Mononuclear cell (primary cell): ENCODE results near the gene PAX6. TPM values are rescaled to one million over a fixed set of nuclear protein-coding genes. Genes with fewer than 3 reads are reported as not detected.

ENCODE experiments used
- H3K27me3 ChIP-seq: 2 replicates; pipeline ENCODE4 v1.6.0; 2011; ENCODE audit warnings: low read length, control low read depth; ENCODE audit not compliant: insufficient read depth
- H3K4me1 ChIP-seq: 2 replicates; pipeline ENCODE4 v1.5.1; 2011; ENCODE audit warnings: mild to moderate bottlenecking, low read length, control low read depth; ENCODE audit not compliant: insufficient read depth
- H3K4me3 ChIP-seq: 2 replicates; pipeline ENCODE4 v1.5.1; 2011; ENCODE audit warnings: mild to moderate bottlenecking, low read length, moderate library complexity
- H3K9me3 ChIP-seq: 2 replicates; pipeline ENCODE4 v1.5.1; 2011; ENCODE audit warnings: low read depth, mild to moderate bottlenecking, control low read depth, low read length
- total RNA-seq: library from RNA; depleted of rRNA; stranded (reverse); fragments of >200 nt; gene quantifications from one replicate; pipeline ENCODE4 v1.2.3, GENCODE V29; 2012

Gene PAX6
- total RNA-seq, 1 donor = 0.21 TPM

DNA sequence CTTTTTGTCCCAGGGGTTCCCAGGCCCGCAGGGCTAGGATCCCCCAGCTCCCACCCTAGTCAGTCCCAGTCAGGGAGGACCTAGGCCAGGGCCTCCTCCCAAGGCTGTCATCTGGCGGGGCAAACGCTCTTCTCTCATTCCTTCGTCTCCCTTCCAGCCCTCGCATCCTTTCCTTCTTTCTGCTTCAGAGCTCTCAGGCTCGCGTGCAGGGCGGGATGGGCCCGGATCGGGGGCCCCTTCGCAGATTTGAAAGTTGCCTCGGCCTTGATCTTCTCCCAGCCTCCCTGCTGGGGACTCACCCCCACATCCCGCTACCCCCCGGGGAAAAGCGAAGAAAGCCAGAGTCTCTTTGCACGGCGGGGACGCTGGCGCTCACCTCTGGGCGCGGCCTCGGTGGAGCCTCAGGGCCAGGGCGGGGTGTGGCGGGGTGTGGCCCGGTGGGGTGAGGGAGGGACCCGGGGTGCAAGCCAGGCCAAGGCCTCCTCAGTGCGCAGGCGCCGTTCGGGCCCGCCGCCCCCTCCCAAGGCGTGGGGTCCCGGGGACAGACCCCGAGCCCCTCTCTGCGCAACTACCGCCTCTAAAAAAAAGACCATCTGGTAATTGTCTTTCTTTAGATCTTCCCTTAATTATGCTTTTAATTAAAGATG lies 14.8 kb upstream of the PAX6 start:
- no peak overlapping the region for H3K4me3 ChIP-seq
- no peaks in the 10 kb centered on the region for H3K9me3 ChIP-seq
- peaks cover 99% of the 10 kb centered on the region for H3K27me3 ChIP-seq
- peaks cover 3% of the 10 kb centered on the region for H3K4me1 ChIP-seq

DNA sequence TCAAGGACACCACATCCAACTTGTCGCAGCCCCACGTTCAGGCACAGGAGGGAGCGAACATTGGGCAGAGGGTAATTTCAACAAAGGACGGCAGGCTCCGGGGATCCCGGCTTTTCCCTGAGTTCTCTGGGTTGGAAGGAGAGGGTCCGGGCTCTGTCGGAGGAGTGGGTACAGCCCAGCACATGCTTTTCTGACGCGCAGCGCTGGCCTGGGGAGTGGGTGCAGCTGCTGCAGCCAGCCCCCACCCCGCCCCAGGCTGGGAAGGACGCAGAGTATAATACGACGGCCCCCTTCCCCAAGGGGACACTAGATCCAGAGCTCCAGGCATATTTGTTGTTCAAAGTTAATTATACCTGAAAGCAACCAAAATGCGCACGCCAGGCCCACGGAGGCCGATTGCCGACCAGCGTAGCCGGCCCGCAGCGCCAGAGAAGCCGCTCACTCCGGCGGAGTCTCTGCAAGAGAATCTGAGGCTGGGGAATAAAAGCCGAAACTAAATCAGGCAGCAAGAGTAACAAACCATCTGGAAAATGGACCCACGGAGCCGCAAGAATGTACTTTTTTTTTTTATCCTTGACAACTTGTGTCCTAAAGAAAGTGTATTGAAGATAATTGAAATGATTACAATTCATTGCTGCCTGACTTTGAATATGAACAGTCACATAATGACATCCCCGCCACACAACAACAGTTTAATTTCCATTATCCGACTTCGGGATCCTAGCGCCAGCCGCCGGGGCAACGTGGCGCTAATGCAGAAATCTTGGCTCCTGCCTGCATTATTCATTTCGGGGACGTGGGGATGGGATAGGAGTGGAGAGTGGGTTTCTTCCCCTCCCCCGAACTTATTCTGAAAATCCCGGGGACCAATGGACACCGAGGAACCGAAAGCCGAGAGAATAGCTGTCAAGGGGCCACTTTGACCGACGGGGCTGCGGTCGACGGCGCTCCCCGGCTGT lies 14.0 kb upstream of the PAX6 start:
- H3K9me3 ChIP-seq = no peaks in the 10 kb centered on the region
- no peak overlapping the region for H3K4me3 ChIP-seq
- peaks cover 3% of the 10 kb centered on the region for H3K4me1 ChIP-seq
- peaks cover 99% of the 10 kb centered on the region for H3K27me3 ChIP-seq

DNA sequence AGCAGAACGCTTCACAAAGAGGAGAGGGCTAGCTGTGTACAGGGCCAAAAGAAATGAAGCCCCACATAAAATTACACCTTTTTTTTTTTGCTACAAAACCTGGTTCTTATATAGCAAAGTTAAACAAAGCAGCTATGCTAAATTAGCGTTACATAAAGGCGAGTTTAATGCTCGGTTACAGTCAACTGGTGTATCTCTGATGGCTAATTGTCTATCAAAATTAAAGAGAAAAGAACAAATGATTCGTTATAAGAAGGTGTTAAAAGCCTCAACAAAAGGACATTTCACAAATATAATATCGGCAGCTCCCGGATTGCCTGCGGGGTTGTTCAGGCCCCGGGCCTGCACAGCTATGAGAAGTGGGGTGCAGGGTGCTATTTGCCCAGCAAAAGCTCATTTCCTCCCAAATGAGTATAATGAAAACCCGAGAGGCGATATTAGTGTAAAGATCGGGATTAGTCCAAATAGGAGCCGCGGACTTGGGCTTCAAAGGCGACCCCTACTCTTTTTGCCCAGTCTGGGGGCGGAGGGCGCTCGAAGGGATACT lies 13.3 kb upstream of the PAX6 start:
- H3K27me3 ChIP-seq = peaks cover 99% of the 10 kb centered on the region
- no peaks in the 10 kb centered on the region for H3K9me3 ChIP-seq
- peaks cover 3% of the 10 kb centered on the region for H3K4me1 ChIP-seq
- H3K4me3 ChIP-seq = no peak overlapping the region

- peaks cover 3% of the 10 kb centered on the region for H3K4me1 ChIP-seq
- H3K27me3 ChIP-seq = peaks cover 98% of the 10 kb centered on the region
These were observed 12.7 kb upstream of the PAX6 start for GRCh38 chr11:31823644-31824331.

DNA sequence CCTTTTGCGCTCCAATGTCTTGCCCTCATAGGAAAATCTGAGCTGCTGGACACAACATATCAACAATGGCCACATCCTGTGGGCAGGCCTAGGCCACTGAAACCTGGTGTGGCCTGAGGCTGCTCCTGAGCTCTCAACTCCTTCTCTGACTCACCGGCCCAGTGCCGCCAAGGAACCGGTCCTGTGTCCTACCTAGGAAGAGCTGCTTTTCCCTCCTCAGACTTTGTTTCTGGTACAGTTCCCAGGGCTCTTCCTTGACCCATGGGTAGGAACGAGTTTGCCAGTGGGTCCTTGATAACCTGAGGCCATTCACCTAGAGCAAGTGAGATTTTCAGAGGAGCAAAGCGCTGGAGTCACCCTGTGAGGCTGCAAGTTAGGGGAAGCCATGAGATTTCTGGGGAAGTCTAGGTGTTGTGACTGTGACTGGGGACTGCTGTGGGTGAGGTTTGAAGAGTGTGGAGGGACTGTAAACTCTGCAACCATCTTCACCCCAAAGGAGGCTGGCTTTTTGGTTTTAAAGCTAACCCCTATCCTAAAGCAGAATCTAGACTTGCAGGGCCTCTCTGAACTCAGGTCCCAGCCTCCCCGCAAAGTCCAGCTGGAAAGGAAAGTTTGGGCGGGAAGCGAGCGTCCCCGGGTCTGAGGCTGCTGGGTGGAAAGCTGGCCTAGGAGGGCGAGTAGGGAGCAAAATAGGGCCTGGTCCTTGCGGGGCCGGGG lies 12.0 kb upstream of the PAX6 start:
- Histone ChIP-seq H3K4me3 (no peak overlapping the region), H3K4me1 (peaks cover 7% of the 10 kb centered on the region), H3K27me3 (peaks cover 98% of the 10 kb centered on the region), H3K9me3 (no peaks in the 10 kb centered on the region)

More at GRCh38 chr11:31823644-31824331, 12.7 kb upstream of the PAX6 start:
- H3K4me3 ChIP-seq = no peak overlapping the region
- H3K9me3 ChIP-seq = no peaks in the 10 kb centered on the region

GRCh38 chr11:31822175-31822926 lies 11.2 kb upstream of the PAX6 start:
- peaks cover 98% of the 10 kb centered on the region for H3K27me3 ChIP-seq
- no peaks in the 10 kb centered on the region for H3K9me3 ChIP-seq
- H3K4me1 ChIP-seq = peaks cover 14% of the 10 kb centered on the region
- H3K4me3 ChIP-seq = no peak overlapping the region

- no peaks in the 10 kb centered on the region for H3K9me3 ChIP-seq
- peaks cover 17% of the 10 kb centered on the region for H3K4me1 ChIP-seq
- peaks cover 99% of the 10 kb centered on the region for H3K27me3 ChIP-seq
- no peak overlapping the region for H3K4me3 ChIP-seq
These were observed 10.6 kb upstream of the PAX6 start for GRCh38 chr11:31821766-31822165.

- H3K27me3 ChIP-seq = peaks cover 99% of the 10 kb centered on the region
- no peak overlapping the region for H3K4me3 ChIP-seq
- no peaks in the 10 kb centered on the region for H3K9me3 ChIP-seq
- peaks cover 20% of the 10 kb centered on the region for H3K4me1 ChIP-seq
These were observed 10.2 kb upstream of the PAX6 start for GRCh38 chr11:31821235-31821764.

GRCh38 chr11:31820438-31820818 lies 9.3 kb upstream of the PAX6 start:
- Histone ChIP-seq H3K27me3 (peaks cover 99% of the 10 kb centered on the region), H3K4me1 (peaks cover 28% of the 10 kb centered on the region), H3K4me3 (no peak overlapping the region), H3K9me3 (no peaks in the 10 kb centered on the region)

GRCh38 chr11:31819621-31820437 lies 8.7 kb upstream of the PAX6 start:
- peaks cover 34% of the 10 kb centered on the region for H3K4me1 ChIP-seq
- peaks cover 99% of the 10 kb centered on the region for H3K27me3 ChIP-seq
- H3K9me3 ChIP-seq = no peaks in the 10 kb centered on the region
- no peak overlapping the region for H3K4me3 ChIP-seq

DNA sequence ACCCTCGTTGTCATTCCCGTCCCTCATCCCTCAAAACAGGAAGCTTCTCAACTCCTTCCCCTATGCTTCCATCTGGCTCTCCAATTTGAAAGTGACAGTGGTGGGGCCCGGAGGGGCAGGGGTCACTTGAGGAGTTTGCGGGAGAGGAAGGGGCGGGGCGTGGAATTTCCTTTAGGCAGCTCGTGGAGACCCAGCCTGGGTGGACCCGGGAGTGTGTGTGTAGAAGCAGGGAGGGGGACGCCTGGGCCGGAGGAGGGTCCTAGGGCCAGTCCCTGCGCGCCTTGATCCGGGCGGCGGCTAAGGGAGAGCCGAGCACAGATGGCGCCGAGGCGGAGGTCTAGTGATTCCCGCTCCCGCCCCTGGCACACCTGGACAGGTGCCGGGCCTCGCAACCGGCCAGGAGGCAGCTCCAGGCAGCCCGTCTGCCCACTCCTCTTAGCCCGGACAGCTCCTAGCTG lies 7.8 kb upstream of the PAX6 start:
- Histone ChIP-seq H3K4me1 (peaks cover 42% of the 10 kb centered on the region), H3K4me3 (no peak overlapping the region), H3K9me3 (no peaks in the 10 kb centered on the region), H3K27me3 (peaks cover 99% of the 10 kb centered on the region)

DNA sequence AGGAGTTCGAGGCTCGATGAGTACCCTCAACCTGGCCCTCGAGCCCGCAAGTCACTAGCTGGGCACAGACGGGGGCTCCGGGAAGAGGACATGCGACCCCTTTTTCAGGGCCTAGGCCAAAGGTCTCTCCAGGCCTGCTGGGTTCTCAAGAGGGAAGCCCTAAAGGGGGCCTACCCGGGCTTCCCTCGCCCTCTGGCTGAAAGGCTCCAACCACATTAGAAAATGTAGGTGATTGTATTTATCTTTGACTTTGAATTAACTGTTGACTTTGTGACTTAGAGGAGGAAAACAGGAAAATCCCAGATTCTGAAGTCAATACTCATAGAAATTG lies 7.3 kb upstream of the PAX6 start:
- peaks cover 46% of the 10 kb centered on the region for H3K4me1 ChIP-seq
- peaks cover 99% of the 10 kb centered on the region for H3K27me3 ChIP-seq
- no peaks in the 10 kb centered on the region for H3K9me3 ChIP-seq
- H3K4me3 ChIP-seq = no peak overlapping the region
